PC-3 (cell line): ENCODE results near the gene IST1. TPM values are rescaled to one million over a fixed set of nuclear protein-coding genes. Genes with fewer than 3 reads are reported as not detected.

Experiments
- ATAC-seq: fragments of 200-7000 bp; cut with Tn5 transposase; 2 replicates; pipeline ENCODE4 v1.9.1; 2020; ENCODE audit warnings: mild to moderate bottlenecking, moderate library complexity
- BruUV-seq: library from RNA; stranded (reverse); fragments of 400-500 nt; replicated peaks from 2 replicates; lab custom pipeline; 2021; lab: Mats Ljungman, UMichigan
- CTCF ChIA-PET: fragments of 300-600 bp; sonication (Branson Sonifier 250); formaldehyde crosslinking; loops from one replicate; lab custom pipeline; 2022; ENCODE audit warnings: antibody characterized with exemption; lab: Charles Lee
- POLR2A ChIA-PET: fragments of 300-600 bp; sonication (Branson Sonifier 250); formaldehyde crosslinking; loops from one replicate; lab custom pipeline; 2022; ENCODE audit warnings: antibody characterized with exemption; ENCODE audit not compliant: unreplicated experiment; lab: Charles Lee
- DNase-seq: peaks from one replicate; pipeline ENCODE4 v3.0.0-alpha.2; 2015
- H2AFZ ChIP-seq: fragments of 300-600 bp; sonication (generic); 2 replicates; pipeline ENCODE4 v1.6.0; 2016; ENCODE audit warnings: antibody characterized with exemption, low read length
- H3F3A ChIP-seq: fragments of 300-600 bp; sonication (generic); one replicate; pipeline ENCODE4 v1.6.0; 2017; ENCODE audit warnings: antibody characterized with exemption, low read length, control low read depth, mild to moderate bottlenecking; ENCODE audit not compliant: unreplicated experiment
- H3K27ac ChIP-seq: fragments of 300-600 bp; sonication (generic); 2 replicates; pipeline ENCODE4 v1.5.1; 2016; ENCODE audit warnings: mild to moderate bottlenecking, low read length
- H3K27me3 ChIP-seq: fragments of 300-600 bp; sonication (generic); 2 replicates; pipeline ENCODE4 v1.6.1; 2016; ENCODE audit warnings: low read length, mixed read lengths
- H3K36me3 ChIP-seq: fragments of 300-600 bp; sonication (generic); 2 replicates; pipeline ENCODE4 v1.6.1; 2016; ENCODE audit warnings: low read depth, mixed run types, low read length, mixed read lengths
- H3K4me1 ChIP-seq: fragments of 300-600 bp; sonication (generic); 2 replicates; pipeline ENCODE4 v1.5.1; 2016; ENCODE audit warnings: low read length; ENCODE audit not compliant: insufficient read depth
- H3K4me2 ChIP-seq: fragments of 300-600 bp; sonication (generic); 2 replicates; pipeline ENCODE4 v1.6.0; 2016; ENCODE audit warnings: low read length
- H3K4me3 ChIP-seq: fragments of 300-600 bp; sonication (generic); 2 replicates; pipeline ENCODE4 v1.5.1; 2016; ENCODE audit warnings: mild to moderate bottlenecking, low read length, mixed read lengths
- H3K79me2 ChIP-seq: fragments of 300-600 bp; sonication (generic); 2 replicates; pipeline ENCODE4 v1.6.1; 2017; ENCODE audit warnings: low read length, mixed read lengths
- H3K9ac ChIP-seq: fragments of 300-600 bp; sonication (generic); 2 replicates; pipeline ENCODE4 v1.6.0; 2016; ENCODE audit warnings: mild to moderate bottlenecking, low read length
- H3K9me2 ChIP-seq: fragments of 300-600 bp; sonication (generic); replicated peaks from 2 replicates; pipeline ENCODE4 v1.6.1; 2016; ENCODE audit warnings: mixed run types, low read length, mixed read lengths
- H3K9me3 ChIP-seq: fragments of 300-600 bp; sonication (generic); 2 replicates; pipeline ENCODE4 v1.6.1; 2016; ENCODE audit warnings: low read length, mixed read lengths
- H4K20me1 ChIP-seq: fragments of 300-600 bp; sonication (generic); 2 replicates; pipeline ENCODE4 v1.6.1; 2016; ENCODE audit warnings: low read length, mixed read lengths
- CTCF ChIP-seq: fragments of 300-600 bp; sonication (generic); conservative IDR thresholded peaks from 2 replicates; pipeline ENCODE4 v1.5.1; 2017; ENCODE audit warnings: antibody characterized with exemption, low read depth, mild to moderate bottlenecking, low read length
- EZH2 ChIP-seq: fragments of 300-600 bp; sonication (generic); IDR thresholded peaks from one replicate; pipeline ENCODE4 v1.6.1; 2017; ENCODE audit warnings: antibody characterized with exemption, mild to moderate bottlenecking, low read length; ENCODE audit not compliant: unreplicated experiment
- EZH2phosphoT487 ChIP-seq: fragments of 300-600 bp; sonication (generic); IDR thresholded peaks from 2 replicates; pipeline ENCODE4 v1.6.1; 2018; ENCODE audit warnings: mild to moderate bottlenecking, antibody characterized with exemption, low read length, borderline replicate concordance
- intact Hi-C: fragments of 100-400 bp; cut with micrococcal nuclease; formaldehyde crosslinking; loops from 2 replicates; pipeline ENCODE4 v1.9.0; 2023
- total RNA-seq: library from RNA; depleted of rRNA; stranded (reverse); fragments of >200 nt; gene quantifications from 2 replicates; pipeline ENCODE4 v1.2.3, GENCODE V29; 2014

The IST1 gene
- total RNA-seq, 1 experiment from 2014 or later = 86.4 TPM

- no peak overlapping the region for H3K4me2 ChIP-seq
- no peak for DNase-seq
- BruUV-seq = no TSS peak
- H4K20me1 ChIP-seq = no peaks in the 10 kb centered on the region
- no peak overlapping the region for H3K9ac ChIP-seq
- POLR2A ChIA-PET = no interaction called here
- ATAC-seq = no peak
- no peaks in the 10 kb centered on the region for H3K79me2 ChIP-seq
- TF ChIP-seq CTCF = no peak
- no peak for TF ChIP-seq EZH2
- no peak for TF ChIP-seq EZH2phosphoT487
- CTCF ChIA-PET = no interaction called here
- no peaks in the 10 kb centered on the region for H3K27me3 ChIP-seq
- no peaks in the 10 kb centered on the region for H3K9me3 ChIP-seq
- intact Hi-C loops = no loop called here
- H3K4me1 ChIP-seq = no peaks in the 10 kb centered on the region
- H2AFZ ChIP-seq = no peak overlapping the region
- H3K9me2 ChIP-seq = no peaks in the 10 kb centered on the region
- H3K4me3 ChIP-seq = no peak overlapping the region
- no peaks in the 10 kb centered on the region for H3K36me3 ChIP-seq
- no peaks in the 10 kb centered on the region for H3F3A ChIP-seq
- H3K27ac ChIP-seq = no peak overlapping the region
These were observed 74.0 kb downstream of the IST1 start for GRCh38 chr16:71969353-71969752.

GRCh38 chr16:71971571-71971970 lies 76.2 kb downstream of the IST1 start:
- CTCF ChIA-PET = no interaction called here

DNA sequence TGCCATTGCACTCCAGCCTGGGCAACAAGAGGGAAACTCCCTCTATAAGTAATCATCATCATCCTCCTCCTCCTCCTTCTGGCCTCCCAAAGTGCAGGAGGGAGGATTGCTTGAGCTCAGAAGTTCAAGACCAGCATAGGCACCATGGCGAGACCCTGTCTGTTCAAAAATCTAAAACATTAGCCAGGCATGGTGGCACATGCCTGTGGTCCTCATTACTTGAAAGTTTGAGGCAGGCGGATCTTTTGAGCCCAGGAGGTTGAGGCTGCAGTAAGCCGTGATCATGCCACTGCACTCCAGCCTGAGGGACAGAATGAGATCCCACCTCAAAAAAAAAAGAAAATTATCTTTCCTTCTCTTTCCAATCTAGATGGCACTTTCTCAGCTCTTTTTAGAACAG lies 77.0 kb downstream of the IST1 start:
- Histone ChIP-seq H3K9me2 (no peaks in the 10 kb centered on the region), H3K4me1 (no peaks in the 10 kb centered on the region), H2AFZ (no peak overlapping the region), H3K9me3 (no peaks in the 10 kb centered on the region), H4K20me1 (no peaks in the 10 kb centered on the region), H3K27me3 (no peaks in the 10 kb centered on the region), H3K9ac (no peak overlapping the region), H3K27ac (no peak overlapping the region), H3K79me2 (no peaks in the 10 kb centered on the region), H3K4me2 (no peak overlapping the region), H3K36me3 (no peaks in the 10 kb centered on the region), H3F3A (no peaks in the 10 kb centered on the region), H3K4me3 (no peak overlapping the region)
- CTCF ChIA-PET = no interaction called here
- no peak for ATAC-seq
- POLR2A ChIA-PET = no interaction called here
- intact Hi-C loops = no loop called here
- no peak for DNase-seq
- no TSS peak for BruUV-seq
- no peak for TF ChIP-seq EZH2
- no peak for TF ChIP-seq CTCF
- TF ChIP-seq EZH2phosphoT487 = no peak

More at GRCh38 chr16:71971571-71971970, 76.2 kb downstream of the IST1 start:
- DNase-seq (no peak), ATAC-seq (no peak)
- BruUV-seq = no TSS peak
- Histone ChIP-seq H3K27me3 (no peaks in the 10 kb centered on the region), H4K20me1 (no peaks in the 10 kb centered on the region), H3F3A (no peaks in the 10 kb centered on the region), H3K36me3 (no peaks in the 10 kb centered on the region), H3K79me2 (no peaks in the 10 kb centered on the region), H3K9ac (no peak overlapping the region), H3K4me1 (no peaks in the 10 kb centered on the region), H3K27ac (no peak overlapping the region), H3K4me3 (no peak overlapping the region), H2AFZ (no peak overlapping the region), H3K9me3 (no peaks in the 10 kb centered on the region), H3K4me2 (no peak overlapping the region), H3K9me2 (no peaks in the 10 kb centered on the region)
- intact Hi-C loops = no loop called here
- POLR2A ChIA-PET = no interaction called here
- no peak for TF ChIP-seq CTCF
- TF ChIP-seq EZH2phosphoT487 = no peak
- no peak for TF ChIP-seq EZH2
